Measurements from ENCODE around the gene AGBL4.

The AGBL4 gene

DNA sequence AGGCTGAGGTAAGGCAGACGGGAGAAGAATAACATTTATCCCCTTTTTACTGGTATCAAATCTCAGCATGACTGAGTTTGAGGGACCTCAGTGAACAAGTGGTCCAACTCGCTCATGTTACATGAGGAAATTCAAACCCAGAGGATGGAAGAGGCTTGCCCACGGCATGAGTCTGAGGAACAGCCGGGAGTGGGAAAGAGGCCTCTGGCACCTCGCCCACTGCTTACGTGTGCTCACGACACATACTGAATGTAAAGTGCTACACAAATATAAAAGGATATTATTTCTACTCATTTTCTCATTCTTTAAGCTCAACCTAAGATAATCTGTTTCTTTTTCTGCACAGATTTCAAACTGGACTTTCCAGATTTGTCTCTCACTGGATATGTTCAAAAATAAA lies 1261.8 kb downstream of the AGBL4 start (continued):
- TF ChIP-seq ZNF76 (tag by site-specific recombination; IDR thresholded peaks at IDR 0.05; ENCODE audit: borderline replicate concordance, low read depth) (no peak), ZNF350 (tag by site-specific recombination; IDR thresholded peaks at IDR 0.05) (no peak)
- TF ChIP-seq, protein P1, sequence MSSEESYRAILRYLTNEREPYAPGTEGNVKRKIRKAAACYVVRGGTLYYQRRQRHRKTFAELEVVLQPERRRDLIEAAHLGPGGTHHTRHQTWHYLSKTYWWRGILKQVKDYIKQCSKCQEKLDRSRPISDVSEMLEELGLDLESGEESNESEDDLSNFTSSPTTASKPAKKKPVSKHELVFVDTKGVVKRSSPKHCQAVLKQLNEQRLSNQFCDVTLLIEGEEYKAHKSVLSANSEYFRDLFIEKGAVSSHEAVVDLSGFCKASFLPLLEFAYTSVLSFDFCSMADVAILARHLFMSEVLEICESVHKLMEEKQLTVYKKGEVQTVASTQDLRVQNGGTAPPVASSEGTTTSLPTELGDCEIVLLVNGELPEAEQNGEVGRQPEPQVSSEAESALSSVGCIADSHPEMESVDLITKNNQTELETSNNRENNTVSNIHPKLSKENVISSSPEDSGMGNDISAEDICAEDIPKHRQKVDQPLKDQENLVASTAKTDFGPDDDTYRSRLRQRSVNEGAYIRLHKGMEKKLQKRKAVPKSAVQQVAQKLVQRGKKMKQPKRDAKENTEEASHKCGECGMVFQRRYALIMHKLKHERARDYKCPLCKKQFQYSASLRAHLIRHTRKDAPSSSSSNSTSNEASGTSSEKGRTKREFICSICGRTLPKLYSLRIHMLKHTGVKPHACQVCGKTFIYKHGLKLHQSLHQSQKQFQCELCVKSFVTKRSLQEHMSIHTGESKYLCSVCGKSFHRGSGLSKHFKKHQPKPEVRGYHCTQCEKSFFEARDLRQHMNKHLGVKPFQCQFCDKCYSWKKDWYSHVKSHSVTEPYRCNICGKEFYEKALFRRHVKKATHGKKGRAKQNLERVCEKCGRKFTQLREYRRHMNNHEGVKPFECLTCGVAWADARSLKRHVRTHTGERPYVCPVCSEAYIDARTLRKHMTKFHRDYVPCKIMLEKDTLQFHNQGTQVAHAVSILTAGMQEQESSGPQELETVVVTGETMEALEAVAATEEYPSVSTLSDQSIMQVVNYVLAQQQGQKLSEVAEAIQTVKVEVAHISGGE (tag by site-specific recombination; conservative IDR thresholded peaks at IDR 0.05; ENCODE audit: low read depth), result no peak

DNA sequence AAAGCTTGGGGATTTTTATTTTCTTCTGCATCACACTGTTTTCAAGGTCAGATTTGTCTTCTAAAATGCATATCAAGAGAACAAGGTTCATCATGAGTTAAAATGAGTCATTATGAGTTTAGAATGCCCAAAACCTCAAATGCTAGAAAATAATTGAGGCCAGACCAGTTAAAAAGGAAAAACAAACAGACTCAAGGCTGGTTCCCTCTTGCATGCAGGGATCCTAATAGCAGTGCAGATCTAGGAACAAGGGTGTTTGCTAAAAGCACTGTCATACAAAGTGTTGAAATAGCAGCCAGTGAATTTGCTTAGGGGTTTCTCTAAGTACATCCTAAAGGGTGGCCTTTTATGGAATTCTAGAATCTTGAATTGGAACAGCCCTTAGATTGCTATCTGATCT lies 1262.3 kb downstream of the AGBL4 start:
- TF ChIP-seq, protein P2, sequence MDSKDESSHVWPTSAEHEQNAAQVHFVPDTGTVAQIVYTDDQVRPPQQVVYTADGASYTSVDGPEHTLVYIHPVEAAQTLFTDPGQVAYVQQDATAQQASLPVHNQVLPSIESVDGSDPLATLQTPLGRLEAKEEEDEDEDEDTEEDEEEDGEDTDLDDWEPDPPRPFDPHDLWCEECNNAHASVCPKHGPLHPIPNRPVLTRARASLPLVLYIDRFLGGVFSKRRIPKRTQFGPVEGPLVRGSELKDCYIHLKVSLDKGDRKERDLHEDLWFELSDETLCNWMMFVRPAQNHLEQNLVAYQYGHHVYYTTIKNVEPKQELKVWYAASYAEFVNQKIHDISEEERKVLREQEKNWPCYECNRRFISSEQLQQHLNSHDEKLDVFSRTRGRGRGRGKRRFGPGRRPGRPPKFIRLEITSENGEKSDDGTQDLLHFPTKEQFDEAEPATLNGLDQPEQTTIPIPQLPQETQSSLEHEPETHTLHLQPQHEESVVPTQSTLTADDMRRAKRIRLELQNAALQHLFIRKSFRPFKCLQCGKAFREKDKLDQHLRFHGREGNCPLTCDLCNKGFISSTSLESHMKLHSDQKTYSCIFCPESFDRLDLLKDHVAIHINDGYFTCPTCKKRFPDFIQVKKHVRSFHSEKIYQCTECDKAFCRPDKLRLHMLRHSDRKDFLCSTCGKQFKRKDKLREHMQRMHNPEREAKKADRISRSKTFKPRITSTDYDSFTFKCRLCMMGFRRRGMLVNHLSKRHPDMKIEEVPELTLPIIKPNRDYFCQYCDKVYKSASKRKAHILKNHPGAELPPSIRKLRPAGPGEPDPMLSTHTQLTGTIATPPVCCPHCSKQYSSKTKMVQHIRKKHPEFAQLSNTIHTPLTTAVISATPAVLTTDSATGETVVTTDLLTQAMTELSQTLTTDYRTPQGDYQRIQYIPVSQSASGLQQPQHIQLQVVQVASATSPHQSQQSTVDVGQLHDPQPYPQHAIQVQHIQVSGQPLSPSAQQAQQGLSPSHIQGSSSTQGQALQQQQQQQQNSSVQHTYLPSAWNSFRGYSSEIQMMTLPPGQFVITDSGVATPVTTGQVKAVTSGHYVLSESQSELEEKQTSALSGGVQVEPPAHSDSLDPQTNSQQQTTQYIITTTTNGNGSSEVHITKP (tag by site-specific recombination; IDR thresholded peaks at IDR 0.05), result no peak
- TF ChIP-seq, protein P3, sequence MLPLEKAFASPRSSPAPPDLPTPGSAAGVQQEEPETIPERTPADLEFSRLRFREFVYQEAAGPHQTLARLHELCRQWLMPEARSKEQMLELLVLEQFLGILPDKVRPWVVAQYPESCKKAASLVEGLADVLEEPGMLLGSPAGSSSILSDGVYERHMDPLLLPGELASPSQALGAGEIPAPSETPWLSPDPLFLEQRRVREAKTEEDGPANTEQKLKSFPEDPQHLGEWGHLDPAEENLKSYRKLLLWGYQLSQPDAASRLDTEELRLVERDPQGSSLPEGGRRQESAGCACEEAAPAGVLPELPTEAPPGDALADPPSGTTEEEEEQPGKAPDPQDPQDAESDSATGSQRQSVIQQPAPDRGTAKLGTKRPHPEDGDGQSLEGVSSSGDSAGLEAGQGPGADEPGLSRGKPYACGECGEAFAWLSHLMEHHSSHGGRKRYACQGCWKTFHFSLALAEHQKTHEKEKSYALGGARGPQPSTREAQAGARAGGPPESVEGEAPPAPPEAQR (tag by site-specific recombination; IDR thresholded peaks at IDR 0.05), result no peak
- TF ChIP-seq ZNF394 (tag by site-specific recombination; IDR thresholded peaks at IDR 0.05; ENCODE audit: borderline replicate concordance), result no peak
- no peak for TF ChIP-seq ZNF658 (tag by site-specific recombination; IDR thresholded peaks at IDR 0.05)
- no peak overlapping the region for H3K27ac ChIP-seq (ENCODE audit: extremely low read depth, low read depth, low read length)
- ChIA-PET CTCF (interaction anchor here (0.5 kb wide), 1 partner anchor 10 kb away, joined by 3 read pairs; no protein-coding TSS in a partner anchor), POLR2A (no interaction called here)
- no peaks in the 10 kb centered on the region for H3K4me1 ChIP-seq (ENCODE audit: control insufficient read depth, insufficient read depth, low read length)
- H3K9me3 ChIP-seq (ENCODE audit: control insufficient read depth, insufficient read depth, low read depth, low read length), result no peaks in the 10 kb centered on the region
- peaks cover 4 to 42% of the 10 kb centered on the region in 2 experiments; a peak in 2 of 3 replicates for H3K36me3 ChIP-seq (ENCODE audit: control insufficient read depth in 2 of 2, insufficient read depth in 1 of 2, low read length in 2 of 2)
- no peak overlapping the region for H3K4me3 ChIP-seq (ENCODE audit: low read depth, low read length)

DNA sequence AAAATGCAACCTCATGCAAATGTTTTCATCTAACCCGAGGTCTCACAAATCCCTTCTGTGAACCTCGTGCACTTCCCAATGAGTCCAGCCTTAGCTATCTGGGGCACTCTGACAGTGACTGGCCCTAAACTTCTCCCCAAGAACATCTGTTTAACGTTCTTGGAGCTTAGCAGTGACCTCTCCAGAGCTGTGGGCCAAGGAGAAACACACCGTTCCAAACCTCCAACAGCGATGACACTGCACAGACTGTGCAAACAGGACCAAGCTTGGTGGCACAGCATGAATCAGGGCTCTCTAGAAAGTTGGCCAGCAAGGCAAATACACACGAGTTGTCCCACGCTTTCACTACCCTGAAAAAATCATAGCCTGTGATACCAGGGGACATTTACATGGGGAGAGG lies 1262.9 kb downstream of the AGBL4 start:
- H3K36me3 ChIP-seq (ENCODE audit: control insufficient read depth in 2 of 2, insufficient read depth in 1 of 2, low read length in 2 of 2), result peaks cover 4 to 44% of the 10 kb centered on the region in 2 experiments; a peak in 2 of 3 replicates
- CTCF ChIA-PET, result interaction anchor here (0.6 kb wide), 1 partner anchor 396 kb away, joined by 3 read pairs; no protein-coding TSS in a partner anchor
- TF ChIP-seq ZBTB1 (tag by site-specific recombination; IDR thresholded peaks at IDR 0.05), result no peak
- TF ChIP-seq, protein P4, sequence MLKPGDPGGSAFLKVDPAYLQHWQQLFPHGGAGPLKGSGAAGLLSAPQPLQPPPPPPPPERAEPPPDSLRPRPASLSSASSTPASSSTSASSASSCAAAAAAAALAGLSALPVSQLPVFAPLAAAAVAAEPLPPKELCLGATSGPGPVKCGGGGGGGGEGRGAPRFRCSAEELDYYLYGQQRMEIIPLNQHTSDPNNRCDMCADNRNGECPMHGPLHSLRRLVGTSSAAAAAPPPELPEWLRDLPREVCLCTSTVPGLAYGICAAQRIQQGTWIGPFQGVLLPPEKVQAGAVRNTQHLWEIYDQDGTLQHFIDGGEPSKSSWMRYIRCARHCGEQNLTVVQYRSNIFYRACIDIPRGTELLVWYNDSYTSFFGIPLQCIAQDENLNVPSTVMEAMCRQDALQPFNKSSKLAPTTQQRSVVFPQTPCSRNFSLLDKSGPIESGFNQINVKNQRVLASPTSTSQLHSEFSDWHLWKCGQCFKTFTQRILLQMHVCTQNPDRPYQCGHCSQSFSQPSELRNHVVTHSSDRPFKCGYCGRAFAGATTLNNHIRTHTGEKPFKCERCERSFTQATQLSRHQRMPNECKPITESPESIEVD (tag by site-specific recombination; IDR thresholded peaks at IDR 0.05), result no peak
- TF ChIP-seq, protein P5, sequence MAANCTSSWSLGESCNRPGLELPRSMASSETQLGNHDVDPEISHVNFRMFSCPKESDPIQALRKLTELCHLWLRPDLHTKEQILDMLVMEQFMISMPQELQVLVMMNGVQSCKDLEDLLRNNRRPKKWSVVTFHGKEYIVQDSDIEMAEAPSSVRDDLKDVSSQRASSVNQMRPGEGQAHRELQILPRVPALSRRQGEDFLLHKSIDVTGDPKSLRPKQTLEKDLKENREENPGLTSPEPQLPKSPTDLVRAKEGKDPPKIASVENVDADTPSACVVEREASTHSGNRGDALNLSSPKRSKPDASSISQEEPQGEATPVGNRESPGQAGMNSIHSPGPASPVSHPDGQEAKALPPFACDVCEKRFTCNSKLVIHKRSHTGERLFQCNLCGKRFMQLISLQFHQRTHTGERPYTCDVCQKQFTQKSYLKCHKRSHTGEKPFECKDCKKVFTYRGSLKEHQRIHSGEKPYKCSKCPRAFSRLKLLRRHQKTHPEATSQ (tag by site-specific recombination; IDR thresholded peaks at IDR 0.05), result no peak
- TF ChIP-seq ZNF623 (tag by site-specific recombination; IDR thresholded peaks at IDR 0.05), result no peak
- TF ChIP-seq, protein P6, sequence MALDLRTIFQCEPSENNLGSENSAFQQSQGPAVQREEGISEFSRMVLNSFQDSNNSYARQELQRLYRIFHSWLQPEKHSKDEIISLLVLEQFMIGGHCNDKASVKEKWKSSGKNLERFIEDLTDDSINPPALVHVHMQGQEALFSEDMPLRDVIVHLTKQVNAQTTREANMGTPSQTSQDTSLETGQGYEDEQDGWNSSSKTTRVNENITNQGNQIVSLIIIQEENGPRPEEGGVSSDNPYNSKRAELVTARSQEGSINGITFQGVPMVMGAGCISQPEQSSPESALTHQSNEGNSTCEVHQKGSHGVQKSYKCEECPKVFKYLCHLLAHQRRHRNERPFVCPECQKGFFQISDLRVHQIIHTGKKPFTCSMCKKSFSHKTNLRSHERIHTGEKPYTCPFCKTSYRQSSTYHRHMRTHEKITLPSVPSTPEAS (tag by site-specific recombination; IDR thresholded peaks at IDR 0.05), result no peak
- no peak for TF ChIP-seq ZFHX2 (tag by site-specific recombination; conservative IDR thresholded peaks at IDR 0.05)
- no peak for TF ChIP-seq ZNF501 (tag by site-specific recombination; IDR thresholded peaks at IDR 0.05)
- no peak for TF ChIP-seq ZNF341 (tag by site-specific recombination; IDR thresholded peaks at IDR 0.05; ENCODE audit: low read depth)
- no peak for TF ChIP-seq IKZF3 (tag by site-specific recombination; IDR thresholded peaks at IDR 0.05)
- TF ChIP-seq ZNF544 (tag by site-specific recombination; IDR thresholded peaks at IDR 0.05), result no peak
- TF ChIP-seq HOXA7 (CRISPR knock-in tag; IDR thresholded peaks at IDR 0.05; ENCODE audit: borderline replicate concordance), result no peak
- TF ChIP-seq ZNF350 (tag by site-specific recombination; IDR thresholded peaks at IDR 0.05), result no peak
- TF ChIP-seq OSR2 (tag by site-specific recombination; IDR thresholded peaks at IDR 0.05), result no peak
- TF ChIP-seq KLF1 (tag by site-specific recombination; IDR thresholded peaks at IDR 0.05), result no peak

More for the DNA sequence above, 1262.9 kb downstream of the AGBL4 start:
- no peaks in the 10 kb centered on the region for H3K4me1 ChIP-seq (ENCODE audit: control insufficient read depth, insufficient read depth, low read length)
- no peaks in the 10 kb centered on the region for H3K9me3 ChIP-seq (ENCODE audit: control insufficient read depth, insufficient read depth, low read depth, low read length)
- POLR2A ChIA-PET, result no interaction called here
- H3K27ac ChIP-seq (ENCODE audit: extremely low read depth, low read depth, low read length), result no peak overlapping the region
- no peak overlapping the region for H3K4me3 ChIP-seq (ENCODE audit: low read depth, low read length)

Measured in HEK293 (cell line).